D721Med (cell line): Measurements from ENCODE around the gene KCNJ3.

Source experiments
- DNase-seq: peaks from one replicate; pipeline ENCODE4 v3.0.0; 2011; ENCODE audit warnings: low spot score; ENCODE audit not compliant: insufficient read length
- FAIRE-seq: peaks from 2 replicates; lab custom pipeline; 2011; peaks lifted over from hg19 to GRCh38; lab: Jason Lieb, UNC
- TF ChIP-seq, protein P1 (sequence below): IDR thresholded peaks from 2 replicates; pipeline ENCODE4 v1.5.1; 2012; ENCODE audit warnings: mild to moderate bottlenecking, control low read depth; ENCODE audit not compliant: insufficient read depth; ENCODE audit errors: missing control alignments

KCNJ3 gene

DNA sequence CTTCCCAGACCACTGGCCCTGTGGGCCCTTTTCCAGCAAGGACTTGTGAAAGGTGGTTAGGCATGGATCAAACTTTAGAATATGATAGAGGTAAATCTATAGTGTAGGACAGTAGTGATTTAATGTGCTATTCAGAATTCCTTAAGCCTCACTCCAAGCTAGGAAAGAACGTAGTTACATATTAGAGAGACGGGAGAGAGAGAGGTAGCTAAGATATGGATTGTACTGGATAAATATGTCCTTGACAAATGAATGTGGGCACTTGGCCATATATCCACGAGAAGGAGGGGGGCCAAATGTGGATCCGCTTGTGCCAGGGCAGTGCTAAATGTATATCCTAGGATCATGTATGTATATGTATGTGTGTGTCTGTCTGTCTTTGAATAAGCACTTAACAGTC, 6.5 kb downstream of the KCNJ3 start:
- no peak for FAIRE-seq
- DNase-seq = no peak
- TF ChIP-seq, protein P1, sequence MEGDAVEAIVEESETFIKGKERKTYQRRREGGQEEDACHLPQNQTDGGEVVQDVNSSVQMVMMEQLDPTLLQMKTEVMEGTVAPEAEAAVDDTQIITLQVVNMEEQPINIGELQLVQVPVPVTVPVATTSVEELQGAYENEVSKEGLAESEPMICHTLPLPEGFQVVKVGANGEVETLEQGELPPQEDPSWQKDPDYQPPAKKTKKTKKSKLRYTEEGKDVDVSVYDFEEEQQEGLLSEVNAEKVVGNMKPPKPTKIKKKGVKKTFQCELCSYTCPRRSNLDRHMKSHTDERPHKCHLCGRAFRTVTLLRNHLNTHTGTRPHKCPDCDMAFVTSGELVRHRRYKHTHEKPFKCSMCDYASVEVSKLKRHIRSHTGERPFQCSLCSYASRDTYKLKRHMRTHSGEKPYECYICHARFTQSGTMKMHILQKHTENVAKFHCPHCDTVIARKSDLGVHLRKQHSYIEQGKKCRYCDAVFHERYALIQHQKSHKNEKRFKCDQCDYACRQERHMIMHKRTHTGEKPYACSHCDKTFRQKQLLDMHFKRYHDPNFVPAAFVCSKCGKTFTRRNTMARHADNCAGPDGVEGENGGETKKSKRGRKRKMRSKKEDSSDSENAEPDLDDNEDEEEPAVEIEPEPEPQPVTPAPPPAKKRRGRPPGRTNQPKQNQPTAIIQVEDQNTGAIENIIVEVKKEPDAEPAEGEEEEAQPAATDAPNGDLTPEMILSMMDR = no peak

- TF ChIP-seq, protein P1 = no peak
- FAIRE-seq (no peak), DNase-seq (no peak)
These were observed 8.2 kb downstream of the KCNJ3 start for GRCh38 chr2:154706660-154707059.

DNA sequence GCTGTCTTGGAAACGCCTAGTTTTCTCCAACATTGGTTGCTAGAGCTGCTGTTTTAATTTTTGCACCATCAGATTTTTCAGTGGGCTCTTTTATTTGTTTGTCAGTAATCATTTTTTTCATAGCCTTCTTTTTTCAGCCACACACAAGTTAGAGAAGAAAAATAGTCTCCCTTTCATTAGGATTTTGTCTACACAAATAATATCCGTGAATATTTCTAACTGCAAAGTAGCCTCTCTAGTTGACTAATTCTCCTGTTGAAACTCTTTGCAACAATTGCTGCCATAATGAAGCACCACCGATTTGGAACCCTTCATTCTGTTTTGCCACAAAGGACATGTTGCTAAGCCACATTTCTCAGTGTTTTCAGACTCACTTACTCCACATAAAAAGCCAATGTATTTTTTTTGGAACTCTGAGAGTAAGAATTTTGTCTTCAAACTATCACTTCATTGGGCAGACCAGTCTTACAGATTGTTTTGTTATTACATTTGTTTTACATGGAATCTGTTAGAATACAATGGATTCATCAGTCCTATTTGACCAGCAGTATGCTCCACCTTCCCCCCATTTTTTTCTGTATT, 9.6 kb downstream of the KCNJ3 start:
- DNase-seq (no peak), FAIRE-seq (no peak)
- TF ChIP-seq, protein P1 = no peak

DNA sequence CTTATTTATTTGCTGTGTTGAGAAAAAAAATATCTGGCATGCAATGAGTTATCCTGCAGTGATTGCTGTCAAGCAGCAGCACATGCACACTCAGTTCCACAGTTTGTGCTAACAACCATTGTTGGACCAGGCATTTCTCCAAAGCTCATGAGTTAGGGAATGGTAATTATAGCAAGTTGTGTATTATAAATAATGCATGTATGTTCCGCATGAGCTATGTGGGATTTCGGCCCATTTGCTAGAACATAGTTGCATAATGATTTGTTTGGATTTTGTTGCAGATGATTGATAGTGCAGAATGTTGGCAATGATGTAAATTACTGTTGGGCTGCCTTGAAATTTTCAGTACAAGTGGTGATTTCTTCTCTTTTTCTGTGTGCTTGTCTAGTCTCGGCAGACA, 10.7 kb downstream of the KCNJ3 start:
- TF ChIP-seq, protein P1 = no peak
- no peak for DNase-seq
- FAIRE-seq = no peak

- TF ChIP-seq, protein P1 = no peak
- FAIRE-seq (no peak), DNase-seq (no peak)
These were observed 11.6 kb downstream of the KCNJ3 start for GRCh38 chr2:154710078-154710477.

DNA sequence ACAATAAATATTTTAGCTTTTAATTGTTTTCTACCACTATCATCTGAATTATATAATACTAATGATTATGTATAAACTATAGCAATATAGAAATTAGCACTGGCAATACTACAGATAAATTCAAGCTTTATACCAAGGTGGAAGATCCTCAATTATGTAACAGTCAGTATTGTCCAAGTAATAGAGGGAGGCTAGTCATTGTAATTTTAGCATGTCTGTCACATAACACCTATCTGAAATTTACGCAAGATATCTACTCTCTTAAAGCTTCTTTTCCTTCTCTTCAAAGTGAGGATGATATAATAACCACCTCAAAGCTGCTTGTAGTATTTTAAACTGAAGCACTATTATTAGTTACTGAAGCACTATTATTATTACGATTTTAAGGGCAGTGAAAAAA, 12.2 kb downstream of the KCNJ3 start:
- FAIRE-seq = no peak
- TF ChIP-seq, protein P1 = no peak
- DNase-seq = no peak

DNA sequence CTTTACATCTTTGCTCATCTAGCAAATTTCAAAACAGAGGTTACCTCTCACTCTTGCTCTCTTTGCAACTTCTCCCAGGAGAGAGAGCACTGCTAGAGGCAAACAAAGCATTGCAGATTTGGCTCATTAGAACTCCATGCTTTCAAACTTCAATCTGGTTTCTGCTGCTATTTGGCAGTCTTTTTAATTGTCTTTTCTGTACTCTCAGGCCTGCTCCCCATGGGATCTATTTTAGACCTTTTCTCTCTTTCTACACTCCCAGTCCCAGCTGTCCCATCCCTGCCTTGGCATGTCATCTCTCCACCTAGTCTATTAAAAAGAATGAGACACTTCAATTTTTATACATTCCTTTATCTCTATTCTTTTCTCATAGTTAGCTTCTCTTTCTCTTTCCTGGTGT, 15.2 kb downstream of the KCNJ3 start:
- FAIRE-seq (no peak), DNase-seq (no peak)
- TF ChIP-seq, protein P1 = no peak
